ENCODE results near the gene KRAS. TPM values are rescaled to one million over a fixed set of nuclear protein-coding genes. Genes with fewer than 3 reads are reported as not detected.
A peak's percentile ranks its signal among the peaks of the same experiment; 100 is the strongest.

KRAS gene
- total and polyA plus RNA-seq, 2 of the 4 experiments (the other 2 are of a cell fraction): 9.3 to 10.7 TPM

DNA sequence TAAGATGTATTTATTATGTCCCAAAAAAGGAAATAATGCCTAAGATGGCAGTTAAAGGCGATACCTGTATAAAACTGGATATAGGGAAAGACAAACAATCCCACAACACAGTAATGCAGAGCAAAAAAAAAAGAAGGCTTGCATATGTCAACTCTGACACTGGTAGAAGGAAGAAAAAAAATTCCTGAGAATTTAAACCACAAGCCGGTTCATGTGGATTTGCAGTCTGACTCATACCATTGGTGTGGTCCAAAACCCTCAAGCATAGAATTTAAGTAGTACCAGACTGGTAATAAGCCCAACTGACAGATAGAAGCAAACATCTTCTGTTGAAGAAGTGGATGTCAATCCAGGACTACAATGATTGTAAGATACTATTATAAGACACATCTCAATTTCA lies 62.9 kb downstream of the KRAS start:
- no peak overlapping the region for H2BK15ac ChIP-seq (ENCODE audit: low read depth, low read length)
- dilution Hi-C loops (cut with HindIII; ENCODE audit: low sequenced_read_pairs, unreplicated experiment): no loop called here
- H2AK5ac ChIP-seq (ENCODE audit: low read depth, low read length): no peak overlapping the region
- H4K91ac ChIP-seq (ENCODE audit: insufficient read depth, low read depth, low read length): no peak overlapping the region
- H2BK5ac ChIP-seq (ENCODE audit: low read depth, low read length, poor library complexity, severe bottlenecking): peak overlapping the region; percentile 94
- H3K56ac ChIP-seq (ENCODE audit: extremely low read depth, insufficient read depth, low read length): no peak overlapping the region
- in situ Hi-C loops (cut with MboI; ENCODE audit: low sequenced_read_pairs): no loop called here
- H3K9ac ChIP-seq (ENCODE audit: low read depth, low read length): no peak overlapping the region
- H3K23ac ChIP-seq (ENCODE audit: low read depth, low read length): no peak overlapping the region
- H3K9me1 ChIP-seq (ENCODE audit: insufficient read depth, low read length): 0 out of 2 replicates have a peak, but pooled peaks cover 3% of the 10 kb centered on the region
- H4K20me1 ChIP-seq (ENCODE audit: insufficient read depth, low read length): no peaks in the 10 kb centered on the region
- peak; percentile 80 for ATAC-seq (ENCODE audit: low read depth)
- ChIA-PET POLR2A (ENCODE audit: unreplicated experiment) (no interaction called here), CTCF (no interaction called here)
- no peaks in the 10 kb centered on the region for H3K36me3 ChIP-seq (ENCODE audit: control insufficient read depth, insufficient read depth, low read length)
- H4K5ac ChIP-seq (ENCODE audit: low read depth, low read length): no peak overlapping the region; the same call in 1 of the 2 replicates
- no peaks in the 10 kb centered on the region for H3K9me3 ChIP-seq (ENCODE audit: control insufficient read depth, insufficient read depth, low read length)
- H2BK120ac ChIP-seq (ENCODE audit: low read depth, low read length): no peak overlapping the region
- H3K4me1 ChIP-seq (ENCODE audit: control insufficient read depth, insufficient read depth, low read length): peaks cover 3% of the 10 kb centered on the region
- H4K8ac ChIP-seq (ENCODE audit: low read depth in 2 of 2, low read length in 2 of 2): no peak overlapping the region
- no peak overlapping the region for H2BK20ac ChIP-seq (ENCODE audit: low read depth, low read length)
- TF ChIP-seq MXI1 (IDR thresholded peaks at IDR 0.05; ENCODE audit: borderline replicate concordance, low read depth, low read length) (no peak), FOS (IDR thresholded peaks at IDR 0.05; ENCODE audit: low read depth, low read length) (peak; percentile 44; the same call in 1 of the 2 replicates)
- BruUV-seq (replicated peaks): no TSS peak
- DNase-seq: peak; percentile 94
- no peak overlapping the region for H3K27ac ChIP-seq (ENCODE audit: insufficient read depth, low read length)
- peak overlapping the region; percentile 57; the same call in 1 of the 2 replicates for H3K4me2 ChIP-seq (ENCODE audit: low read depth, low read length)
- H2AFZ ChIP-seq (replicated peaks; ENCODE audit: low read length, poor library complexity): no peak overlapping the region
- H3K18ac ChIP-seq (ENCODE audit: low read depth, low read length): no peak overlapping the region
- no CpG with 5 or more reads among the region's 2 CpGs for WGBS, 2 experiments (ENCODE audit: extremely low coverage in 2 of 2, insufficient read length in 1 of 2)
- H3K14ac ChIP-seq (replicated peaks; ENCODE audit: low read depth, low read length): no peak overlapping the region
- no peaks in the 10 kb centered on the region for H3K79me1 ChIP-seq (ENCODE audit: low read depth in 1 of 2, low read length in 2 of 2)
- intact Hi-C loops (cut with micrococcal nuclease): no loop called here
- H2AK9ac ChIP-seq (replicated peaks; ENCODE audit: low read depth, low read length, poor library complexity): no peak overlapping the region
- H3K4ac ChIP-seq (ENCODE audit: low read depth, low read length): no peak overlapping the region
- H3K27me3 ChIP-seq (ENCODE audit: control insufficient read depth, insufficient read depth, low read length): no peaks in the 10 kb centered on the region
- H3K4me3 ChIP-seq (ENCODE audit: insufficient read depth, low read depth, low read length): no peak overlapping the region
